T-helper 1 cell treated with Interleukin-12 subunit alpha and Interleukin-12 subunit beta and Interleukin-4 antibody, amounts not matched to agents 30 ng/mL and 1 ng/mL, for 36 hours (primary cell): ENCODE results near the gene ANO4. TPM values are rescaled to one million over a fixed set of nuclear protein-coding genes. Genes with fewer than 3 reads are reported as not detected.

ENCODE experiments used
- intact Hi-C: fragments of 100-400 bp; cut with micrococcal nuclease; formaldehyde crosslinking; loops from one replicate; pipeline ENCODE4 v1.15.1; 2024
- total RNA-seq: library from RNA; stranded (reverse); gene quantifications from 2 replicates; pipeline ENCODE4 v1.2.3, GENCODE V29; 2022

The ANO4 gene
- total RNA-seq, 1 donor from 2014 or later, result not detected

DNA sequence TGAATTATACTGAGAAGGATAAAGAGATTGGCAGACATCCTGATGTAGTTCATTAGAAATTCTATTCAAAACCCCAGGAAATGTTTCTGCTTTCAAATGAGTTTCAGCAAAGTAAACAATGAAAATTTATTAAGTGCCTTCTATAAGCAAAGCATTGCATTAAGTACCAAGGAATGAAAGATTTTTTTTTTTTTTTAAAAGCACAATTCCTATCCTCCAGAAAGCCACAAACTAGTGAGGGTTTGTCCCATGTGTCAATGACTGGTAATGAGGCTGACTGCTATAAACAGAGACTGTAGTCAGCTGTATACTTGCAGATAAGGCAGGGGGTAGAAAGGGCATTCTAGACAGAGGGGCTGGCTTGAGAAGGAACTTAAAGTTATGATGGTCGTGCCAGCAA is 6.7 kb downstream of the ANO4 start:
- intact Hi-C loops, result no loop called here

DNA sequence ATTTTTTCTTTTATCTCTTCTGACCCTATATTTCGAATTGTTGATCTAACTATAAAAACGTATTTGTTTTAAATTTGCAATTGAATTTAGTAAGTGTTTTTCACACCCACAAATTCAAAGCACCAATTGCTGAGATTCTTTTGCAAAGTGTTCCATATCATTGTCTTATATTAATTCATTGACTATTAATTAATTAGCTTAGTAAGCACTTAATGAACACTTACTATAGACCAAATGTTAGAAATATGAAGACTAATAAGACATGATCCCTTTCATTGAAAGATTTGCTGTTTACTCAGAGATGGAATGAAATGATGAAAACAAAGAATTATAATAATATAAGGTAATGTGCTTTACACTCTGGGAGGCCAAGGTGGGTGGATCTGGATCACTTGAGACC is 14.2 kb downstream of the ANO4 start:
- intact Hi-C loops, result no loop called here

DNA sequence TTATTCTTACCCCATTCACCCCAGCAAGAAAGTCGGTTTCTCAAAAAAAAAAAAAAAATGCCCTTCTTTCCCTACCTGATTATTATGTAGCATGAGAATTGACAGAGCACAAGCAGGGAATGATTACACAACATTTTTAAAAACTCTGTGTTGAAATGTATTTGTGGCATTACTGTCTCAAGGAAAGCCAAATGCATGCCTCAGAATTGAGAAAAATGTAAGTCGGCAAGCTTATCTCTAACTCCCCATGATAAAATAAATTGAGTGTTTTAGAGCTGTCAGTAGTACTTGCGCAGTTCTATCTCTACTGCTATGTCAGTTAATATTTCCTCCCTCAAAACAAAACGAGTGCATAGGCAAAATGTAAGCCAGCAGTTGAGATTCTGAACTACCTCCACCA is 25.7 kb downstream of the ANO4 start:
- intact Hi-C loops, result no loop called here

- intact Hi-C loops, result no loop called here
Observed at GRCh38 chr12:100823963-100824362, 29.4 kb downstream of the ANO4 start.

GRCh38 chr12:100824476-100824875 is 29.9 kb downstream of the ANO4 start:
- intact Hi-C loops, result no loop called here

GRCh38 chr12:100826323-100826722 is 31.7 kb downstream of the ANO4 start:
- intact Hi-C loops, result no loop called here

DNA sequence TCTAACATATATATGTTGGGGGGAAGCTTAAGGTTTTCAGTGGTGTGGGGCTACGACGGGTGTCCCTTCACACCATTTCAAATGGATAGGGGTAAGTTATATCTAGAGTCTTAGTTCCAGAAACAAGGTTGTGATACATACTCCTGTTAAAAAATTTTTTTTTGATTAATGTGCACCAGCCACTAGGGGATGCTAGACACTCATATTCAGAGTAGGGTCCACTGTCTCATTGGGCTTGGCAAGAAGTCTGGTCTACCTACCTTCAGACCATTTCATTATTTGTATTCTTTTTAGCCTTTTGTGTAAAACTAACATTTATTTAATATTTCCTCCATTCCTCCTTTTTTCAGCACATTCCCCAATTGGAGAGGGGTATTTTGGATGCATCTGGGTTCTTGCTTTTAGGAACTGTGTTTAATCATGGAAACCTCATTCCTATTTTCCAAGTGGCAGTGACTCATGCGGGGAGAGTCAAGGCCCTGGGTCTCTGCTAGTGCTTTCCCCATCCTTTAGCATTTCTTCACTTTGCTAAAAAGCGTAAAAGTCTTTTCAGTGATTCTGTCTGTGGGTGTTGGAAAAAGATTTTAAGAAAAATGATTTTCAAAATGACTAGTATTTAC is 33.4 kb downstream of the ANO4 start:
- intact Hi-C loops, result no loop called here

GRCh38 chr12:100830003-100830795 is 35.6 kb downstream of the ANO4 start:
- intact Hi-C loops, result no loop called here

DNA sequence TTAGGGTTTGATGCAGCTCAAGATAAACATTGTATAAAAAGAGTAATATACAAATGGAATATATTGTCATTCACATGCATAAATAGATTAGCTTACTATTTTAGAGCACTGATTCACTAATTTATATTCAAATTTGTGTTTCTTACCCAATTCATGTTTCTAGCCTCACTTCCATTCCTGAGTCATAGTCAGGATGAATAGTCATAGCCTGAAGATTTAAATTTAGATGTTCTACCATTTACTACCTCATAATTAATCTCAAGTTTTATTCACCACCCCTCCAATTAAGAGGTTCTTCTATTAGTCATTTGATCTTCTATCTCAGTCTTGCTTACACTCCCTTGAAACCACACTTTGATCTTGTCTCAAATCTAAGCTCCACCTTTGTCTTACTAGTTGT is 38.7 kb downstream of the ANO4 start:
- intact Hi-C loops, result no loop called here

- intact Hi-C loops, result no loop called here
Observed at GRCh38 chr12:100840748-100841147, 46.2 kb downstream of the ANO4 start.

GRCh38 chr12:100842156-100842555 is 47.6 kb downstream of the ANO4 start:
- intact Hi-C loops, result no loop called here

DNA sequence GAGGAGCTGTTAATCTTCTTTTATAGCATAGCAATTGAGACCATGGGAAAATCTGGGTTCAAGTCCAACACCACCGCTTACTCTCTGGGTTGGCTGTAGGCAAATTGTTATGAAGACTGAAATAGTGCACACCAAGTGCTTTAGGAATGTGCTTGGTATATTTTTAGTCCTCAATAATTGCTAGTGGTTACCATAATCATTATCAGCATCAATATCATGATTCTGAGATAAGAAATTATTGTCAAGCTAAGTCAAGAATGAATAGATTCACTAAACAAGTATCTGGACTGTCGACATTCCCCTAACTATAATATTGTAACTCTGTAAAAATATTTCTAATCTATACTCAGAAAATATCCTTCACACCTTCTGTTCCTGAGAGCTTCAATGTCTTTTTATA is 48.5 kb downstream of the ANO4 start:
- intact Hi-C loops, result no loop called here

DNA sequence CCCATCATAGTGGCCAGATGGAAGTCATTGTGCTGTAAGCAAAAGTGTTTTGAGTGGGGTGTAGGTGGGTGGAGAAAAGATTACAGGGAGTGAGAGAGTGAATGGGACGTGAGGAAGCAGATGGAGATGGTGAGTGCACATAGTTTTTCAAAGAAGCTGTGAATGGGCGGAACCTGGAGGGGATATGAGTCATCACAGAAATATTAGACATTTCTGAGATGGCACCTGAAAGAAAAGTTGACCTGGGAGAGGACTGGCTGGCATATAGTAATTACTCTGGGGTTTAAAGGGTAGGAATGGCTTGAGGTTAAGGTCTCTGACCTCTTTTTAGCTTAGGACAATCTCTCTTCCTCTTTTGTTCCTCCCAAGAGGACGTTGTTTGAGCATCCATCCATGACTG is 50.5 kb downstream of the ANO4 start:
- intact Hi-C loops, result no loop called here

- intact Hi-C loops, result no loop called here
Observed at GRCh38 chr12:100851637-100852036, 57.1 kb downstream of the ANO4 start.

GRCh38 chr12:100857418-100857817 is 62.8 kb downstream of the ANO4 start:
- intact Hi-C loops, result no loop called here

DNA sequence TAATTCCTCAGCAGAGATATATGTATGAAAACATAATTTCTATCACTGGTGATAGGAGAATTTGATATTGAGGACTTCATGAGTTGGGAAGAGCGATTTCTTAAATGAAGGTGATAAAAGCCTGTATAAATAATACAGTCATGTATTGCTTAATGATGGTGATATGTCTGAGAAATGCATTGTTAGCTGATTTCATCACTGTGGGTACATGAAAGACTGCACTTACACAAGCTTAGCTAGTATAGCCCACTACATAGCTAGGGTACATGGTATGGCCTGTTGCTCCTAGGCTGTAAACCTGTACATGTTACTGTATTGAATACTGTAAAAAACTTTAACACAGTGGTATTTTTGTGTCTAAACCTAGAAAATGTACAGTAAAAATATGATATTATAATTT is 63.4 kb downstream of the ANO4 start:
- intact Hi-C loops, result no loop called here

GRCh38 chr12:100858656-100859055 is 64.1 kb downstream of the ANO4 start:
- intact Hi-C loops, result no loop called here

- intact Hi-C loops, result no loop called here
Observed at GRCh38 chr12:100859063-100859627, 64.6 kb downstream of the ANO4 start.

- intact Hi-C loops, result no loop called here
Observed at GRCh38 chr12:100860611-100861010, 66.0 kb downstream of the ANO4 start.

GRCh38 chr12:100862676-100863075 is 68.1 kb downstream of the ANO4 start:
- intact Hi-C loops, result no loop called here

- intact Hi-C loops, result no loop called here
Observed at GRCh38 chr12:100864366-100864765, 69.8 kb downstream of the ANO4 start.

GRCh38 chr12:100867639-100868393 is 73.2 kb downstream of the ANO4 start:
- intact Hi-C loops, result no loop called here
